ENCODE results near the gene COG3. TPM values are rescaled to one million over a fixed set of nuclear protein-coding genes. Genes with fewer than 3 reads are reported as not detected.

COG3 gene
- polyA plus RNA-seq, 1 donor from 2014 or later, result 90.2 TPM

- no peaks in the 10 kb centered on the region for H3K79me2 ChIP-seq (replicated peaks; ENCODE audit: insufficient read depth, low read length)
- H3K27me3 ChIP-seq (ENCODE audit: insufficient read depth, low read depth, low read length), result no peaks in the 10 kb centered on the region
- H3K36me3 ChIP-seq (ENCODE audit: insufficient read depth, low read length), result no peaks in the 10 kb centered on the region
- no peaks in the 10 kb centered on the region for H3F3A ChIP-seq (ENCODE audit: insufficient read depth, low read length, poor library complexity, severe bottlenecking)
- H3K27ac ChIP-seq (ENCODE audit: low read length), result no peak overlapping the region
- TF ChIP-seq EP300 (conservative IDR thresholded peaks at IDR 0.05; ENCODE audit: poor library complexity, severe bottlenecking) (no peak), POLR2AphosphoS5 (IDR thresholded peaks at IDR 0.05) (no peak), SMC3 (conservative IDR thresholded peaks at IDR 0.05; ENCODE audit: poor library complexity) (no peak), CTCF (IDR thresholded peaks at IDR 0.05; ENCODE audit: poor library complexity, severe bottlenecking) (no peak), EZH2 (IDR thresholded peaks at IDR 0.05; ENCODE audit: borderline replicate concordance, insufficient read depth, low read length, poor library complexity, severe bottlenecking) (no peak), RAD21 (conservative IDR thresholded peaks at IDR 0.05) (no peak), REST (IDR thresholded peaks at IDR 0.05; ENCODE audit: borderline replicate concordance) (no peak), MXI1 (conservative IDR thresholded peaks at IDR 0.05; ENCODE audit: poor library complexity, severe bottlenecking) (no peak), TAF1 (IDR thresholded peaks at IDR 0.05; ENCODE audit: low read depth) (no peak)
- H3K9me3 ChIP-seq (ENCODE audit: low read length), result no peaks in the 10 kb centered on the region
- no peak overlapping the region for H3K9ac ChIP-seq (ENCODE audit: low read length)
- no peaks in the 10 kb centered on the region for H4K20me1 ChIP-seq (ENCODE audit: insufficient read depth)
- H2AFZ ChIP-seq (ENCODE audit: low read depth, low read length), result no peak overlapping the region
- no peak overlapping the region for H3K4me2 ChIP-seq (ENCODE audit: low read length)
- H3K9me2 ChIP-seq (ENCODE audit: insufficient read depth, low read length), result no peaks in the 10 kb centered on the region
- no peak overlapping the region for H3K4me3 ChIP-seq (ENCODE audit: low read length)
Observed at GRCh38 chr13:45415112-45415511, 49.6 kb upstream of the COG3 start.

- Histone ChIP-seq H3K36me3 (ENCODE audit: insufficient read depth, low read length) (no peaks in the 10 kb centered on the region), H3K9ac (ENCODE audit: low read length) (no peak overlapping the region), H3K4me3 (ENCODE audit: low read length) (peak overlapping the region; percentile 92), H3K27ac (ENCODE audit: low read length) (no peak overlapping the region), H3K27me3 (ENCODE audit: insufficient read depth, low read depth, low read length) (no peaks in the 10 kb centered on the region), H4K20me1 (ENCODE audit: insufficient read depth) (no peaks in the 10 kb centered on the region), H2AFZ (ENCODE audit: low read depth, low read length) (no peak overlapping the region), H3F3A (ENCODE audit: insufficient read depth, low read length, poor library complexity, severe bottlenecking) (no peaks in the 10 kb centered on the region), H3K79me2 (replicated peaks; ENCODE audit: insufficient read depth, low read length) (no peaks in the 10 kb centered on the region), H3K4me2 (ENCODE audit: low read length) (no peak overlapping the region), H3K9me3 (ENCODE audit: low read length) (no peaks in the 10 kb centered on the region), H3K9me2 (ENCODE audit: insufficient read depth, low read length) (no peaks in the 10 kb centered on the region)
- no peak for TF ChIP-seq TAF1 (IDR thresholded peaks at IDR 0.05; ENCODE audit: low read depth)
- TF ChIP-seq EZH2 (IDR thresholded peaks at IDR 0.05; ENCODE audit: borderline replicate concordance, insufficient read depth, low read length, poor library complexity, severe bottlenecking), result no peak
- TF ChIP-seq MXI1 (conservative IDR thresholded peaks at IDR 0.05; ENCODE audit: poor library complexity, severe bottlenecking), result no peak
- TF ChIP-seq EP300 (conservative IDR thresholded peaks at IDR 0.05; ENCODE audit: poor library complexity, severe bottlenecking), result no peak
- TF ChIP-seq REST (IDR thresholded peaks at IDR 0.05; ENCODE audit: borderline replicate concordance), result no peak
- no peak for TF ChIP-seq SMC3 (conservative IDR thresholded peaks at IDR 0.05; ENCODE audit: poor library complexity)
- no peak for TF ChIP-seq POLR2AphosphoS5 (IDR thresholded peaks at IDR 0.05)
- no peak for TF ChIP-seq RAD21 (conservative IDR thresholded peaks at IDR 0.05)
- TF ChIP-seq CTCF (IDR thresholded peaks at IDR 0.05; ENCODE audit: poor library complexity, severe bottlenecking), result no peak
Observed at GRCh38 chr13:45416516-45417128, 48.1 kb upstream of the COG3 start.

Data from neural cell (in vitro differentiated cells).